AG04450 (cell line): ENCODE measurements around the gene CD48. TPM values are rescaled to one million over a fixed set of nuclear protein-coding genes. Genes with fewer than 3 reads are reported as not detected.

Experiments used
- CTCF ChIA-PET: fragments of 300-600, 350-600 bp; formaldehyde crosslinking; extraction: SDS; loops from one replicate; lab custom pipeline; 2022; ENCODE audit warnings: antibody characterized with exemption, inconsistent platforms; lab: Charles Lee
- POLR2A ChIA-PET: fragments of 350-600 bp; formaldehyde crosslinking; extraction: SDS; loops from one replicate; lab custom pipeline; 2021; ENCODE audit warnings: antibody characterized with exemption, inconsistent platforms; lab: Yijun Ruan, JAX
- DNase-seq: peaks from one replicate; pipeline ENCODE4 v3.0.0-alpha.2; 2011; ENCODE audit warnings: low read depth, low spot score
- H3K27ac ChIP-seq: one replicate; pipeline ENCODE4 v1.5.1; 2012; ENCODE audit warnings: low read depth, low read length, control low read depth
- H3K27me3 ChIP-seq: one replicate; pipeline ENCODE4 v1.6.0; 2012; ENCODE audit warnings: low read length; ENCODE audit not compliant: control insufficient read depth, insufficient read depth
- H3K4me3 ChIP-seq: 2 replicates; pipeline ENCODE4 v1.5.1; 2011; ENCODE audit warnings: mild to moderate bottlenecking, low read depth, low read length, control low read depth
- H3K9me3 ChIP-seq: 2 replicates; pipeline ENCODE4 v1.5.1; 2012; ENCODE audit warnings: low read length; ENCODE audit not compliant: control insufficient read depth, insufficient read depth
- polyA minus RNA-seq: library from RNA; depleted of rRNA, polyadenylated mRNA; stranded (reverse); fragments of >200 nt; gene quantifications from 2 replicates; pipeline ENCODE4 v1.2.3, GENCODE V29; 2011; rRNA and poly(A)+ RNA removed
- polyA plus RNA-seq: library from polyadenylated mRNA; depleted of rRNA; stranded (reverse); fragments of >200 nt; gene quantifications from 2 replicates; pipeline ENCODE4 v1.2.3, GENCODE V29; 2011; rRNA removed
- TF ChIP-seq, protein P1 (sequence below): IDR thresholded peaks from 2 replicates; pipeline ENCODE4 v1.5.1; 2011; ENCODE audit warnings: low read depth, low read length, control low read depth, inconsistent platforms

Gene CD48, protein sequence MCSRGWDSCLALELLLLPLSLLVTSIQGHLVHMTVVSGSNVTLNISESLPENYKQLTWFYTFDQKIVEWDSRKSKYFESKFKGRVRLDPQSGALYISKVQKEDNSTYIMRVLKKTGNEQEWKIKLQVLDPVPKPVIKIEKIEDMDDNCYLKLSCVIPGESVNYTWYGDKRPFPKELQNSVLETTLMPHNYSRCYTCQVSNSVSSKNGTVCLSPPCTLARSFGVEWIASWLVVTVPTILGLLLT
- polyA plus RNA-seq (not detected in 2 replicates), polyA minus RNA-seq (not detected in 2 replicates)

DNA sequence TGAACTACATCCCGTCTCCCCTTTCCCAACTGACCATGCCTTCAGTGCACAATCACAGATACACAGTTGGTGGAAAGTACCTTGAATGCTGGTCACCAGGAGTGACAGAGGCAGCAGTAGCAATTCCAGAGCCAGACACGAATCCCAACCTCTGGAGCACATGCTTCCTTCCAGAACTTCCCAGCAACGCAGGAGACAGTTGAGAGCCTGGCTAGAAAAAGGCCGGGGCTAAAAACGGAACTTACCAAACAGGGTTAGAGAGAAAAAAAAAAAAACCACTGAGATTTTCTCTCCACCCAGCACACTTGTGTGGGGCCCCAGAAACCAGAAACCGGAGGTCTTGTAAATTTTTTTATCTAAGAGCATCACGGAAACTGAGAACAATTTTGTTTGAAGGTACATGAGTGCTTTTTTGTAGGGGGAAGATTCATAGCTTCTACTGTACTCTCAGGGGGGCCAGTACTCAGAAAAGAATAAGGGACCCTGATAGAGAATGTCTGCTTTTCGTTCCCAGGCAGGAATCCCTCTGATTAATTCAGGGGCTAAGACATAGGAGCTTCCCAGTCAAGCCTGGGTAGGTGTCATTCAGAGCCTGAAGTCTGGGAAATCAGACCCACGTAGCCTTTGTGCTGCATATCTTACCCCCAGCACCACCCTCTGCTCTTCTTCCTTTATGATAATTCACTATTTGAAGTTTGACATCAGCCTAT is at the start of gene CD48:
Gene CD48, minus strand, starts transcription at position 221 of the 710 bp plus-strand sequence. Its CDS starts 59 bp downstream, at position 162.
- TF ChIP-seq, protein P1, sequence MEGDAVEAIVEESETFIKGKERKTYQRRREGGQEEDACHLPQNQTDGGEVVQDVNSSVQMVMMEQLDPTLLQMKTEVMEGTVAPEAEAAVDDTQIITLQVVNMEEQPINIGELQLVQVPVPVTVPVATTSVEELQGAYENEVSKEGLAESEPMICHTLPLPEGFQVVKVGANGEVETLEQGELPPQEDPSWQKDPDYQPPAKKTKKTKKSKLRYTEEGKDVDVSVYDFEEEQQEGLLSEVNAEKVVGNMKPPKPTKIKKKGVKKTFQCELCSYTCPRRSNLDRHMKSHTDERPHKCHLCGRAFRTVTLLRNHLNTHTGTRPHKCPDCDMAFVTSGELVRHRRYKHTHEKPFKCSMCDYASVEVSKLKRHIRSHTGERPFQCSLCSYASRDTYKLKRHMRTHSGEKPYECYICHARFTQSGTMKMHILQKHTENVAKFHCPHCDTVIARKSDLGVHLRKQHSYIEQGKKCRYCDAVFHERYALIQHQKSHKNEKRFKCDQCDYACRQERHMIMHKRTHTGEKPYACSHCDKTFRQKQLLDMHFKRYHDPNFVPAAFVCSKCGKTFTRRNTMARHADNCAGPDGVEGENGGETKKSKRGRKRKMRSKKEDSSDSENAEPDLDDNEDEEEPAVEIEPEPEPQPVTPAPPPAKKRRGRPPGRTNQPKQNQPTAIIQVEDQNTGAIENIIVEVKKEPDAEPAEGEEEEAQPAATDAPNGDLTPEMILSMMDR = no peak
- ChIA-PET POLR2A (no interaction called here), CTCF (no interaction called here)

DNA sequence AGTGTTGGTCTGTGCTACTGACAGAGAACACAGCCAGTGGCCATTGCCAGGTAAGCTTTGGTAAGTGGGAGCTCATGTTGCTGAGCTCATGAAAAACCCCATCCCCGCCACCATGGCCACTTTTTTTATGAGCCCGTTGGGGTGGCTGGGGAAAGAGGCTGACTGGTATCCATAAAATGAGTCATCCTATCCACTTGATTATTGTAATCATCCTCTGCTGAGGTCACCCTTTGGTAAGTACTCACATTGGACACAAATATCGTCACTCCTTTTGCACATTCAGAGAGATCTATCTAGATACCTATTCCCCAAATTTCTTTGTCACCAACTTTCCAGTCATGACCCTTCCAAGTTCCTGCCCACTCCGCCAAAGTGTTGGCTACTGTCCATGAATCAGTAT is 49.4 kb upstream of the CD48 start:
- ChIA-PET CTCF (no interaction called here), POLR2A (no interaction called here)
- DNase-seq = no peak
- no peaks in the 10 kb centered on the region for H3K27me3 ChIP-seq
- H3K9me3 ChIP-seq = no peaks in the 10 kb centered on the region
- H3K4me3 ChIP-seq = no peak overlapping the region
- TF ChIP-seq, protein P1 = no peak
- H3K27ac ChIP-seq = no peak overlapping the region

More for the DNA sequence above, at the start of gene CD48:
- no peak within 1 kb of the TSS for H3K27ac ChIP-seq
- H3K9me3 ChIP-seq = no peaks in the 10 kb centered on the region
- H3K4me3 ChIP-seq = no peak within 1 kb of the TSS
- DNase-seq = no peak
- H3K27me3 ChIP-seq = peaks cover 3% of the 10 kb centered on the region

DNA sequence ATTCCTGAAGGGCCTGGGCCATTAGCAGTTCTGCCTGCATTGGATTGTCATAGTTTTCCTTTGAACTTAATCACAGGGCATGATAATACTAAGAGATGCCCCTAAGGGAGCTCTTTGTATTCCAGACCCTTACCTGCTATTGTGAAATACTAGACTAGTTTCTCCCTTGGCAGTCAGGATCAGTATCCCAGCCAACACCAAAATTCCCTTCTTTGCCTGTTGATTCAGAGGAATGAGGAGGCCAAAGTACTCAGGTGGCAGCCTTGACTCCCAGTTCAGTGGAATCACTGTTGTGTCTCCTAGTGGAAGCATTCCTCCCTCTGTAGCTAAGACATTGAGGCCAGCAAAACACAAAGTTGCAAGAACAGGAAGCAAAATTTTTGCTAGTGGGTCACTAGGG is 48.1 kb upstream of the CD48 start:
- Histone ChIP-seq H3K27me3 (no peaks in the 10 kb centered on the region), H3K27ac (no peak overlapping the region), H3K4me3 (no peak overlapping the region), H3K9me3 (no peaks in the 10 kb centered on the region)
- TF ChIP-seq, protein P1 = no peak
- DNase-seq = no peak
- ChIA-PET POLR2A (no interaction called here), CTCF (interaction anchor here (1.0 kb wide), 1 partner anchor 9 kb away, joined by 3 read pairs; no protein-coding TSS in a partner anchor)

DNA sequence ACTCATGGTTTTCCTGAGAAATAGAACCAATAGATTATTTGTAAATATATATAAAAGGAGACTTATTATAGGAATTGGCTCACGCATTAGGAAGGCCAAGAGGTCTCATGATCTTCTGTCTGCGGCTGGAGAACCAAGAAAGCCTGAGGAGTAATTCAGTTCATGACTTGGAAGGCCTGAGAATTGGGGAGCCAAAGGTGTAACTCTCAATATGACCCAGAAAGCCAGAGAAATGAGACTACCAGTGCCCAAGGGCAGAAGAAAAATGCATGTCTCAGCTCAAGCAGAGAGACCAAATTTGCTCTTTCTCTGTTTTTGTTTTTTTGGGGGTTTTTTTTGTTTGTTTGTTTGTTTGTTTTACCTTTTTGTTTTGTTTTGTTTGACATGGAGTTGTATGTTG is 46.9 kb upstream of the CD48 start:
- ChIA-PET POLR2A (no interaction called here), CTCF (no interaction called here)
- no peaks in the 10 kb centered on the region for H3K27me3 ChIP-seq
- DNase-seq = no peak
- no peak overlapping the region for H3K4me3 ChIP-seq
- H3K27ac ChIP-seq = no peak overlapping the region
- TF ChIP-seq, protein P1 = no peak
- no peaks in the 10 kb centered on the region for H3K9me3 ChIP-seq

DNA sequence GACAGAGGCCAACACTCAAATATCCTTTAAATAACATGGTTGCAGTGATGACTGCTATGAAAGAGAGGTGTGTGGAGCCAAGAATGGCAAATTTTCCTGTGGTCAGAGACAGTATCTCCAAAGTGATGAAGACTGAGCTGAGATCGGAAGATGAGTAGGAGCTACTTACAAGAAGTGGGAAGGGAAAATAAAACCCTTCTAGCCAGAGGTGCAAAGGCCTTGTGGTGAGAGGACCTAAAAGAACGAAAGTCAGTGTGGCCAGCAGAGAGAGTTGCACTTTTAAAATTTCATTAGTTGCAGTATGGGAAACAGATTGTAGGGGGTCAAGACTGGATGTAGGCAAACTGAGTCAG is 45.2 kb upstream of the CD48 start:
- CTCF ChIA-PET = no interaction called here
- POLR2A ChIA-PET = no interaction called here
- Histone ChIP-seq H3K27me3 (no peaks in the 10 kb centered on the region), H3K9me3 (no peaks in the 10 kb centered on the region), H3K4me3 (no peak overlapping the region), H3K27ac (no peak overlapping the region)
- no peak for DNase-seq
- TF ChIP-seq, protein P1 = no peak
